Panc1 (cell line): Measurements from ENCODE around the gene HTR1D. TPM values are rescaled to one million over a fixed set of nuclear protein-coding genes. Genes with fewer than 3 reads are reported as not detected.

Source experiments
- ATAC-seq: fragments of 200-7000 bp; cut with Tn5 transposase; 2 replicates; pipeline ENCODE4 v1.9.1; 2020; ENCODE audit warnings: mild to moderate bottlenecking, moderate library complexity
- BruUV-seq: library from RNA; stranded (reverse); fragments of 400-500 nt; replicated peaks from 2 replicates; lab custom pipeline; 2021; lab: Mats Ljungman, UMichigan
- CTCF ChIA-PET: fragments of 300-600 bp; sonication (Branson Sonifier 250); formaldehyde crosslinking; loops from one replicate; lab custom pipeline; 2022; ENCODE audit warnings: antibody characterized with exemption; lab: Charles Lee
- POLR2A ChIA-PET: fragments of 300-600 bp; sonication (Branson Sonifier 250); formaldehyde crosslinking; loops from one replicate; lab custom pipeline; 2022; ENCODE audit warnings: antibody characterized with exemption; lab: Charles Lee
- DNase-seq: peaks from one replicate; pipeline ENCODE4 v3.0.0-alpha.2; 2010; ENCODE audit warnings: low read depth, low spot score
- H3K27ac ChIP-seq: 2 replicates; pipeline ENCODE4 v1.5.1; 2011; ENCODE audit warnings: mild to moderate bottlenecking, low read length, inconsistent platforms
- H3K27me3 ChIP-seq: fragments of 200-500 bp; sonication (Bioruptor generic); 2 replicates; pipeline ENCODE4 v1.6.0; 2014; ENCODE audit warnings: low read length, inconsistent platforms; ENCODE audit not compliant: control insufficient read depth, insufficient read depth
- H3K36me3 ChIP-seq: fragments of 200-500 bp; sonication (Bioruptor generic); 2 replicates; pipeline ENCODE4 v1.5.1; 2014; ENCODE audit warnings: inconsistent platforms, mild to moderate bottlenecking, low read length, moderate library complexity; ENCODE audit not compliant: control insufficient read depth, insufficient read depth
- H3K4me1 ChIP-seq: 2 replicates; pipeline ENCODE4 v1.5.1; 2011; ENCODE audit warnings: inconsistent platforms, mild to moderate bottlenecking, low read length, moderate library complexity; ENCODE audit not compliant: control insufficient read depth, insufficient read depth
- H3K4me3 ChIP-seq, 2 experiments: 2 replicates each; pipeline ENCODE4 v1.5.1; 2011 to 2012; ENCODE audit warnings: low read depth in 2 of 2, low read length in 2 of 2, mild to moderate bottlenecking in 2 of 2, inconsistent platforms in 1 of 2, moderate library complexity in 1 of 2
- H3K9me3 ChIP-seq: fragments of 200-500 bp; sonication (Bioruptor generic); 2 replicates; pipeline ENCODE4 v1.5.1; 2014; ENCODE audit warnings: low read depth, mild to moderate bottlenecking, inconsistent platforms, low read length, moderate library complexity; ENCODE audit not compliant: control insufficient read depth, insufficient read depth
- POLR2AphosphoS5 ChIP-seq: IDR thresholded peaks from 2 replicates; pipeline ENCODE4 v1.6.1; 2012; ENCODE audit warnings: mild to moderate bottlenecking, low read depth, low read length, moderate library complexity
- SIN3A ChIP-seq: IDR thresholded peaks from 2 replicates; pipeline ENCODE4 v1.6.1; 2012; ENCODE audit warnings: low read depth, mild to moderate bottlenecking, low read length, moderate library complexity, borderline replicate concordance; ENCODE audit not compliant: insufficient read depth
- TCF7L2 ChIP-seq: IDR thresholded peaks from 2 replicates; pipeline ENCODE4 v1.6.1; 2011; ENCODE audit warnings: mild to moderate bottlenecking, low read depth, low read length, inconsistent platforms
- in situ Hi-C: cut with HindIII; loops from 2 replicates; pipeline ENCODE4 v1.10.0; 2016; ENCODE audit warnings: low sequenced_read_pairs, low pct_unique_long_range_greater_than_20kb
- intact Hi-C: fragments of 100-400 bp; cut with micrococcal nuclease; formaldehyde crosslinking; loops from one replicate; pipeline ENCODE4 v1.10.0; 2022; ENCODE audit not compliant: unreplicated experiment
- total RNA-seq: library from RNA; stranded (reverse); gene quantifications from one replicate; pipeline ENCODE4 v1.2.1, GENCODE V29; 2021; ENCODE audit not compliant: unreplicated experiment
- TF ChIP-seq, protein P1 (sequence below), 2 experiments: IDR thresholded peaks; 2 replicates each; pipeline ENCODE4 v1.6.1; 2011 to 2012; ENCODE audit warnings: low read depth in 2 of 2, control low read depth in 1 of 2, low read length in 1 of 2, mild to moderate bottlenecking in 1 of 2, moderate library complexity in 1 of 2; ENCODE audit not compliant: insufficient read depth in 1 of 2
- TF ChIP-seq, protein P2 (sequence below): fragments of 450-650 bp; IDR thresholded peaks from 2 replicates; pipeline ENCODE4 v1.5.1; 2017; ENCODE audit warnings: mild to moderate bottlenecking

Gene HTR1D
- total RNA-seq, 1 experiment from 2014 or later = 3.5 TPM

DNA sequence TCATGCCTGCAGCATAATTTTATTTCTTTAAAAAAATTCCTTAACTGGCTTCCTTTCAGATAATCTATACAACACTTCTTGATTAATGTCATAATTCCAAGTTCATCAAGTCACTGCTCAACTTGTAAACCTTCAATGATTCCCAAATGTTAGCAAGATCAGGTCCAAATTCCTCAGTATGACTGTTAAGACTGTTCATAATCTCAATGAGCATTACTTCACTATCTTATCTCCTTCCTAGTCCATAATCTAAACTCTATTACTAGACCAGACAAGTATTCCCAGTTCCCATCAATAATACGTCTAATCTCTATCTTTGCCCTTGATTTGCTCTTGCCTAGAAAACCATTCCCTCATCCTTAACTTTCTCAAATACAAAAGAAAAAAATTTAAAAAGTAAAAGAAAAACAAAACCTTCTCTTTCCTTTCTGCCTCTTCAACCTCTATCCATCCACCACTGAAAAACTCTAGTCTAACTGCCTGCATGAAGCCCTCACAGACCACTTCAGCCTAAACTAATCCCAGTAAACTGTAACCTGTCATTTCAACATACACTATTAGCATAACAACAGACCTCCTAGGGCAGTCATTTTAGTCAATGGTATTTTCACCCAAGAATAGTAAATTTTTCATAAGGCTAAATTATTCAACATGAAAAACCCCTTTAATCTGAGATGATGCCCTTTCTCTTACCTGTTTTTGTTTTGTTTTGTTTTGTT, 64.2 kb downstream of the HTR1D start:
- POLR2A ChIA-PET = no interaction called here
- TF ChIP-seq, protein P1, sequence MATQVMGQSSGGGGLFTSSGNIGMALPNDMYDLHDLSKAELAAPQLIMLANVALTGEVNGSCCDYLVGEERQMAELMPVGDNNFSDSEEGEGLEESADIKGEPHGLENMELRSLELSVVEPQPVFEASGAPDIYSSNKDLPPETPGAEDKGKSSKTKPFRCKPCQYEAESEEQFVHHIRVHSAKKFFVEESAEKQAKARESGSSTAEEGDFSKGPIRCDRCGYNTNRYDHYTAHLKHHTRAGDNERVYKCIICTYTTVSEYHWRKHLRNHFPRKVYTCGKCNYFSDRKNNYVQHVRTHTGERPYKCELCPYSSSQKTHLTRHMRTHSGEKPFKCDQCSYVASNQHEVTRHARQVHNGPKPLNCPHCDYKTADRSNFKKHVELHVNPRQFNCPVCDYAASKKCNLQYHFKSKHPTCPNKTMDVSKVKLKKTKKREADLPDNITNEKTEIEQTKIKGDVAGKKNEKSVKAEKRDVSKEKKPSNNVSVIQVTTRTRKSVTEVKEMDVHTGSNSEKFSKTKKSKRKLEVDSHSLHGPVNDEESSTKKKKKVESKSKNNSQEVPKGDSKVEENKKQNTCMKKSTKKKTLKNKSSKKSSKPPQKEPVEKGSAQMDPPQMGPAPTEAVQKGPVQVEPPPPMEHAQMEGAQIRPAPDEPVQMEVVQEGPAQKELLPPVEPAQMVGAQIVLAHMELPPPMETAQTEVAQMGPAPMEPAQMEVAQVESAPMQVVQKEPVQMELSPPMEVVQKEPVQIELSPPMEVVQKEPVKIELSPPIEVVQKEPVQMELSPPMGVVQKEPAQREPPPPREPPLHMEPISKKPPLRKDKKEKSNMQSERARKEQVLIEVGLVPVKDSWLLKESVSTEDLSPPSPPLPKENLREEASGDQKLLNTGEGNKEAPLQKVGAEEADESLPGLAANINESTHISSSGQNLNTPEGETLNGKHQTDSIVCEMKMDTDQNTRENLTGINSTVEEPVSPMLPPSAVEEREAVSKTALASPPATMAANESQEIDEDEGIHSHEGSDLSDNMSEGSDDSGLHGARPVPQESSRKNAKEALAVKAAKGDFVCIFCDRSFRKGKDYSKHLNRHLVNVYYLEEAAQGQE (IDR thresholded peaks at IDR 0.05; ENCODE audit: insufficient read depth in 1 of 2, low read depth in 2 of 2, low read length in 1 of 2) = no peak
- TF ChIP-seq TCF7L2 = no peak
- TF ChIP-seq SIN3A = no peak
- TF ChIP-seq POLR2AphosphoS5 = no peak
- TF ChIP-seq, protein P2, sequence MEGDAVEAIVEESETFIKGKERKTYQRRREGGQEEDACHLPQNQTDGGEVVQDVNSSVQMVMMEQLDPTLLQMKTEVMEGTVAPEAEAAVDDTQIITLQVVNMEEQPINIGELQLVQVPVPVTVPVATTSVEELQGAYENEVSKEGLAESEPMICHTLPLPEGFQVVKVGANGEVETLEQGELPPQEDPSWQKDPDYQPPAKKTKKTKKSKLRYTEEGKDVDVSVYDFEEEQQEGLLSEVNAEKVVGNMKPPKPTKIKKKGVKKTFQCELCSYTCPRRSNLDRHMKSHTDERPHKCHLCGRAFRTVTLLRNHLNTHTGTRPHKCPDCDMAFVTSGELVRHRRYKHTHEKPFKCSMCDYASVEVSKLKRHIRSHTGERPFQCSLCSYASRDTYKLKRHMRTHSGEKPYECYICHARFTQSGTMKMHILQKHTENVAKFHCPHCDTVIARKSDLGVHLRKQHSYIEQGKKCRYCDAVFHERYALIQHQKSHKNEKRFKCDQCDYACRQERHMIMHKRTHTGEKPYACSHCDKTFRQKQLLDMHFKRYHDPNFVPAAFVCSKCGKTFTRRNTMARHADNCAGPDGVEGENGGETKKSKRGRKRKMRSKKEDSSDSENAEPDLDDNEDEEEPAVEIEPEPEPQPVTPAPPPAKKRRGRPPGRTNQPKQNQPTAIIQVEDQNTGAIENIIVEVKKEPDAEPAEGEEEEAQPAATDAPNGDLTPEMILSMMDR = no peak
- DNase-seq = no peak
- H3K4me1 ChIP-seq = peaks cover 16% of the 10 kb centered on the region; the same call in 1 of the 2 replicates
- intact Hi-C loops (no loop called here), in situ Hi-C loops (no loop called here)
- no peaks in the 10 kb centered on the region for H3K36me3 ChIP-seq
- no peak overlapping the region for H3K27ac ChIP-seq
- no peak overlapping the region for H3K4me3 ChIP-seq
- H3K9me3 ChIP-seq = no peaks in the 10 kb centered on the region
- no peaks in the 10 kb centered on the region for H3K27me3 ChIP-seq
- CTCF ChIA-PET = no interaction called here
- TSS peak; percentile 59 for BruUV-seq
- no peak for ATAC-seq

DNA sequence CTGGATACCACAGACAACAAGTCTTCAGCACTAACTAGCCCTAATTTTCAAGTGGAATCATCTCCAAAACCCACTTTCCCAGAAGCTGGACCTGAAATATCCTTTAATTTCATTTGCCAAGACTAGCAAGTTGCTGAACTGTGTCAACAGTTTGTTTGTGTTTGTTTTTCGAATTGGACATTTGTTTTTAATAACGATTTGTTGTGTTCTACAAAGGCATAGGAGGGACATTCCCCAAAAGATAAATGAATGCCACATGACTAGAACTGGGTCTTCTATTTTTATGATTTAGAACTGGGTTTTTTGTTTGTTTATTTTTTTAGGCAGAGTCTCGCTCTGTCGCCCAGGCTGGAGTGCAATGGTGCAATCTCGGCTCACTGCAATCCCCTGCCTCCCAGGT, 66.6 kb downstream of the HTR1D start:
- intact Hi-C loops = no loop called here
- peaks cover 16% of the 10 kb centered on the region; the same call in 1 of the 2 replicates for H3K4me1 ChIP-seq
- no peaks in the 10 kb centered on the region for H3K36me3 ChIP-seq
- ChIA-PET CTCF (no interaction called here), POLR2A (interaction anchor here (0.7 kb wide), 1 partner anchor 763 kb away, joined by 3 read pairs; no protein-coding TSS in a partner anchor)
- TF ChIP-seq POLR2AphosphoS5 = no peak
- TF ChIP-seq, protein P2 = no peak
- no peak for TF ChIP-seq SIN3A
- TF ChIP-seq, protein P1 (IDR thresholded peaks at IDR 0.05; ENCODE audit: insufficient read depth in 1 of 2, low read depth in 2 of 2, low read length in 1 of 2) = no peak
- TF ChIP-seq TCF7L2 = no peak
- DNase-seq = no peak
- H3K4me3 ChIP-seq = no peak overlapping the region
- ATAC-seq = no peak
- no peaks in the 10 kb centered on the region for H3K27me3 ChIP-seq
- in situ Hi-C loops = no loop called here
- BruUV-seq = no TSS peak
- no peaks in the 10 kb centered on the region for H3K9me3 ChIP-seq
- H3K27ac ChIP-seq = no peak overlapping the region
